Stomach (tissue), 9 donors: ENCODE data around the gene INPP5A. TPM values are rescaled to one million over a fixed set of nuclear protein-coding genes. Genes with fewer than 3 reads are reported as not detected.
A peak's percentile ranks its signal among the peaks of the same experiment; 100 is the strongest.

Source experiments
- DNase-seq, 2 donors: peaks; one replicate each; pipeline versions ENCODE4 v3.0.0 to v3.0.0-alpha.2; 2013 to 2019
- H3K27ac ChIP-seq, 5 donors: fragments of 200-600 bp in 4 of 5; sonication (generic) in 4 of 5; one replicate each; pipeline ENCODE4 v1.5.1; 2013 to 2019; ENCODE audit warnings: mild to moderate bottlenecking in 1 of 5, moderate library complexity in 1 of 5
- H3K27me3 ChIP-seq, 3 donors: fragments of 200-600 bp; sonication (generic); one replicate each; pipeline ENCODE4 v1.5.1; 2017 to 2019; ENCODE audit warnings: mixed run types in 1 of 3
- H3K36me3 ChIP-seq, 4 donors: fragments of 200-600 bp; sonication (generic); 1 replicate in 3 of 4; 2 replicates in 1 of 4; pipeline ENCODE4 v1.5.1; 2016 to 2019
- H3K4me1 ChIP-seq, 4 donors: fragments of 200-600 bp; sonication (generic); one replicate each; pipeline ENCODE4 v1.5.1; 2016 to 2019
- H3K4me3 ChIP-seq, 4 donors: fragments of 200-600 bp; sonication (generic) in 3 of 4; one replicate each; pipeline ENCODE4 v1.5.1; 2016 to 2019; ENCODE audit warnings: mild to moderate bottlenecking in 1 of 4
- H3K9me3 ChIP-seq, 4 donors: fragments of 200-600 bp; sonication (generic); one replicate each; pipeline ENCODE4 v1.5.1; 2016 to 2019
- CTCF ChIP-seq, 7 experiments: fragments of 450-650 bp in 4 of 7; fragments of 200-600 bp in 3 of 7; sonication (generic) in 3 of 7; IDR thresholded peaks; one replicate each; pipeline ENCODE4 v1.5.1; 2016 to 2019; ENCODE audit warnings: antibody characterized with exemption in 7 of 7, control low read depth in 2 of 7, mild to moderate bottlenecking in 1 of 7
- EP300 ChIP-seq: sonication (generic); formaldehyde crosslinking; IDR thresholded peaks from one replicate; pipeline ENCODE4 v1.6.1; 2017; ENCODE audit warnings: antibody characterized with exemption
- POLR2A ChIP-seq, 4 donors: fragments of 450-650 bp; IDR thresholded peaks; one replicate each; pipeline ENCODE4 v1.6.1; 2016; ENCODE audit warnings: antibody characterized with exemption in 4 of 4, control low read depth in 2 of 4, mild to moderate bottlenecking in 1 of 4, moderate library complexity in 1 of 4
- POLR2AphosphoS5 ChIP-seq, 3 donors: sonication (generic); formaldehyde crosslinking; IDR thresholded peaks; one replicate each; pipeline ENCODE4 v1.6.1; 2016; ENCODE audit warnings: antibody characterized with exemption in 3 of 3
- WGBS, 5 donors: extraction: QIAGEN DNeasy Blood & Tissue Kit in 3 of 5; methylation state at CpG; one replicate each; pipeline versions ENCODE4 v1.1.5 to v1.1.7; 2013 to 2018; 5-methylcytosine and 5-hydroxymethylcytosine counted together
- intact Hi-C: fragments of 100-400 bp; cut with DNase I; formaldehyde crosslinking; loops from one replicate; pipeline ENCODE4 v1.15.1; 2023; ENCODE audit warnings: low total_unique reads
- polyA plus RNA-seq, 3 donors: library from polyadenylated mRNA; stranded (reverse); fragments of 200-250 nt; gene quantifications; one replicate each; pipeline ENCODE4 v1.2.3, GENCODE V29; 2013
- total RNA-seq, 5 donors: library from RNA; depleted of rRNA; stranded (reverse); fragments of >200 nt; gene quantifications; one replicate each; pipeline versions ENCODE4 v1.1.0 to v1.2.3, GENCODE V29; 2014 to 2016
- donor health status: healthy with polysubstance abuse.
- donor health status: Bipolar disorder and iron deficiency.
- donor health status: healthy.

The INPP5A gene
- total and polyA plus RNA-seq, 8 donors: 17.2 to 72.3 (median 31.0) TPM

- no peak for DNase-seq
- intact Hi-C loops: no loop called here
These were observed 12.9 kb upstream of the INPP5A start for GRCh38 chr10:132524443-132525285.

GRCh38 chr10:132526676-132527075, 10.9 kb upstream of the INPP5A start:
- Histone ChIP-seq H3K27ac (no peak overlapping the region), H3K27me3 (peaks cover 0 to 21% (median 6%) of the 10 kb centered on the region in 3 donors), H3K9me3 (peaks cover 3 to 7% (median 3%) of the 10 kb centered on the region in 4 donors), H3K4me3 (no peak overlapping the region), H3K4me1 (peaks cover 0 to 11% (median 2%) of the 10 kb centered on the region in 4 donors), H3K36me3 (no peaks in the 10 kb centered on the region)
- intact Hi-C loops: no loop called here
- 79 to 84% (median 81%) methylated on average over 16 of the region's 16 CpGs for WGBS, 5 donors
- DNase-seq: no peak
- TF ChIP-seq POLR2A (IDR thresholded peaks at IDR 0.05) (no peak), EP300 (no peak), POLR2AphosphoS5 (IDR thresholded peaks at IDR 0.05) (no peak), CTCF (IDR thresholded peaks at IDR 0.05) (no peak)

More at GRCh38 chr10:132524443-132525285, 12.9 kb upstream of the INPP5A start:
- no peaks in the 10 kb centered on the region for H3K36me3 ChIP-seq
- no peak overlapping the region for H3K4me3 ChIP-seq
- H3K27me3 ChIP-seq: peaks cover 0 to 21% (median 6%) of the 10 kb centered on the region in 3 donors
- no peak overlapping the region for H3K27ac ChIP-seq
- H3K4me1 ChIP-seq: peaks cover 12 to 31% (median 19%) of the 10 kb centered on the region in 4 donors
- H3K9me3 ChIP-seq: no peaks in the 10 kb centered on the region
- TF ChIP-seq POLR2A (IDR thresholded peaks at IDR 0.05) (no peak), EP300 (no peak), CTCF (IDR thresholded peaks at IDR 0.05) (no peak), POLR2AphosphoS5 (IDR thresholded peaks at IDR 0.05) (no peak)
- WGBS, 5 donors: 90 to 94% (median 91%) methylated on average over 21 to 23 of the region's 23 CpGs

- intact Hi-C loops: no loop called here
- Histone ChIP-seq H3K9me3 (peaks cover 3 to 8% (median 3%) of the 10 kb centered on the region in 4 donors), H3K27ac (no peak overlapping the region), H3K36me3 (no peaks in the 10 kb centered on the region), H3K27me3 (peaks cover 0 to 21% (median 6%) of the 10 kb centered on the region in 3 donors), H3K4me3 (no peak overlapping the region), H3K4me1 (peaks cover 0 to 9% (median 2%) of the 10 kb centered on the region in 4 donors)
- no peak for DNase-seq
- WGBS, 5 donors: 53 to 70% (median 65%) methylated on average over 20 to 21 of the region's 21 CpGs
- no peak for TF ChIP-seq EP300
- TF ChIP-seq POLR2A (IDR thresholded peaks at IDR 0.05): no peak
- TF ChIP-seq CTCF (IDR thresholded peaks at IDR 0.05): no peak
- TF ChIP-seq POLR2AphosphoS5 (IDR thresholded peaks at IDR 0.05): no peak
These were observed 10.1 kb upstream of the INPP5A start for GRCh38 chr10:132527339-132528063.

GRCh38 chr10:132528064-132528691, 9.4 kb upstream of the INPP5A start:
- intact Hi-C loops: no loop called here
- Histone ChIP-seq H3K27ac (no peak overlapping the region), H3K36me3 (no peaks in the 10 kb centered on the region), H3K27me3 (peaks cover 0 to 21% (median 6%) of the 10 kb centered on the region in 3 donors), H3K4me3 (no peak overlapping the region), H3K4me1 (peaks cover 0 to 9% (median 2%) of the 10 kb centered on the region in 4 donors), H3K9me3 (peaks cover 3 to 8% (median 3%) of the 10 kb centered on the region in 4 donors)
- DNase-seq: peak in 1 of 2 donors; percentile 64
- WGBS, 5 donors: 22 to 35% (median 29%) methylated on average over 9 to 11 of the region's 11 CpGs
- TF ChIP-seq POLR2AphosphoS5 (IDR thresholded peaks at IDR 0.05): no peak
- TF ChIP-seq CTCF (IDR thresholded peaks at IDR 0.05): no peak
- TF ChIP-seq EP300: no peak
- no peak for TF ChIP-seq POLR2A (IDR thresholded peaks at IDR 0.05)
